Peyer's patch (tissue), 4 donors: Measurements from ENCODE around the gene MIPEP. TPM values are rescaled to one million over a fixed set of nuclear protein-coding genes. Genes with fewer than 3 reads are reported as not detected.

Experiments used
- DNase-seq, 3 donors: peaks; one replicate each; pipeline ENCODE4 v3.0.0-alpha.2; 2017 to 2019
- H3K27ac ChIP-seq, 4 donors: fragments of 200-600 bp; sonication (generic); one replicate each; pipeline ENCODE4 v1.5.1; 2016 to 2019
- H3K27me3 ChIP-seq, 2 donors: fragments of 200-600 bp; sonication (generic); one replicate each; pipeline ENCODE4 v1.5.1; 2019
- H3K36me3 ChIP-seq, 3 donors: fragments of 200-600 bp; sonication (generic); one replicate each; pipeline ENCODE4 v1.5.1; 2016 to 2019
- H3K4me1 ChIP-seq, 4 donors: fragments of 200-600 bp; sonication (generic); one replicate each; pipeline ENCODE4 v1.5.1; 2016 to 2019
- H3K4me3 ChIP-seq, 4 donors: fragments of 200-600 bp; sonication (generic); 1 replicate in 3 of 4; 2 replicates in 1 of 4; pipeline ENCODE4 v1.5.1; 2016 to 2019; ENCODE audit warnings: mild to moderate bottlenecking in 1 of 4
- H3K9me3 ChIP-seq, 4 donors: fragments of 200-600 bp; sonication (generic); one replicate each; pipeline ENCODE4 v1.5.1; 2016 to 2019; ENCODE audit warnings: mild to moderate bottlenecking in 1 of 4
- POLR2A ChIP-seq, 2 donors: fragments of 450-650 bp; IDR thresholded peaks; one replicate each; pipeline ENCODE4 v1.5.1; 2017; ENCODE audit warnings: antibody characterized with exemption in 2 of 2, mild to moderate bottlenecking in 2 of 2, moderate library complexity in 2 of 2
- total RNA-seq, 4 donors: library from RNA; depleted of rRNA; stranded (reverse); fragments of >200 nt; gene quantifications; one replicate each; pipeline ENCODE4 v1.1.0, GENCODE V29; 2016
- TF ChIP-seq, protein P1 (sequence below), 6 experiments: fragments of 450-650 bp in 4 of 6; fragments of 200-600 bp in 2 of 6; sonication (generic) in 1 of 6; IDR thresholded peaks; one replicate each; pipeline ENCODE4 v1.5.1; 2017 to 2019; ENCODE audit warnings: antibody characterized with exemption in 6 of 6, mild to moderate bottlenecking in 3 of 6, moderate library complexity in 1 of 6

The MIPEP gene
- total RNA-seq, 4 donors from 2014 or later: 10.7 to 17.0 (median 12.5) TPM

DNA sequence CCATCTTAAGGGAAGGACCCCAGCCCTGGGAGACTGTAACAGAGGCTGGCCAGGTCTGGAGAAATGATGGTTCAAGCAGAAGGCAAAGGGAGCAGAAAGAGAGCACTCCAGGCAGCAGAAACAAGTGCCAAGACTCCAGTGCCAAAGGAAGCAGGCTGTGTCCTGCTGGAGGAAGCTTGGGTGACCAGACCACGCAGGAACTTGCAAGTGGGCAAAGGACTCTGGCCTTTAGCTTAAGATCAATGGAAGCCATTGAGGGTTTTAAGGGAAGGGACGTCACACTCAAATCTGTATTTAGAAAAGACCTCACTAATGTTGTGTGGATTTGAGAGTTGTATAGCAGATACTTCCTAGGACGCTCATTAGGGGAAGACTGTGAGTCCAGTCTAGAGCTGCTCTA is 95.5 kb downstream of the MIPEP start:
- TF ChIP-seq, protein P1, sequence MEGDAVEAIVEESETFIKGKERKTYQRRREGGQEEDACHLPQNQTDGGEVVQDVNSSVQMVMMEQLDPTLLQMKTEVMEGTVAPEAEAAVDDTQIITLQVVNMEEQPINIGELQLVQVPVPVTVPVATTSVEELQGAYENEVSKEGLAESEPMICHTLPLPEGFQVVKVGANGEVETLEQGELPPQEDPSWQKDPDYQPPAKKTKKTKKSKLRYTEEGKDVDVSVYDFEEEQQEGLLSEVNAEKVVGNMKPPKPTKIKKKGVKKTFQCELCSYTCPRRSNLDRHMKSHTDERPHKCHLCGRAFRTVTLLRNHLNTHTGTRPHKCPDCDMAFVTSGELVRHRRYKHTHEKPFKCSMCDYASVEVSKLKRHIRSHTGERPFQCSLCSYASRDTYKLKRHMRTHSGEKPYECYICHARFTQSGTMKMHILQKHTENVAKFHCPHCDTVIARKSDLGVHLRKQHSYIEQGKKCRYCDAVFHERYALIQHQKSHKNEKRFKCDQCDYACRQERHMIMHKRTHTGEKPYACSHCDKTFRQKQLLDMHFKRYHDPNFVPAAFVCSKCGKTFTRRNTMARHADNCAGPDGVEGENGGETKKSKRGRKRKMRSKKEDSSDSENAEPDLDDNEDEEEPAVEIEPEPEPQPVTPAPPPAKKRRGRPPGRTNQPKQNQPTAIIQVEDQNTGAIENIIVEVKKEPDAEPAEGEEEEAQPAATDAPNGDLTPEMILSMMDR (IDR thresholded peaks at IDR 0.05): no peak
- no peak for TF ChIP-seq POLR2A (IDR thresholded peaks at IDR 0.05)
- Histone ChIP-seq H3K9me3 (no peaks in the 10 kb centered on the region), H3K4me3 (no peak overlapping the region), H3K27ac (no peak overlapping the region), H3K27me3 (no peaks in the 10 kb centered on the region), H3K4me1 (no peaks in the 10 kb centered on the region), H3K36me3 (no peaks in the 10 kb centered on the region)
- DNase-seq: no peak

DNA sequence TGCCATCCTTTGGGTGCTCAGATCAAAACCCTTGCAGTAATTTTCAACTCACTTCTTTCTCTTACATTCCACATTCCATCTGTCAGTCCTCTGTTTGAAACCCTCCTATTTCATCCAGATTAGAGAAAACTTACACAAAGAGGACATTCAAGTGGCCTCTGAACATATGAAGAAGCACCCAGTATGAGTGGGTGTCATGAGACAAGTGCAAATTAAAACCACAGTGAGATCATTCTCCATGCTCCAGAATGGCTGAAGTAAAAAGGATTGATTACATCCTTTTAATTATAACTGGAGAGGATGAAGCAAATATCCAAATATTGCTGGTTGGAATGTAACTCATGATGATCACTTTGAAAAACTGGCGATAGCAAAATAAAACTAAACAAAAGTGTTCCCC is 96.5 kb downstream of the MIPEP start:
- no peak for DNase-seq
- Histone ChIP-seq H3K9me3 (no peaks in the 10 kb centered on the region), H3K27ac (no peak overlapping the region), H3K4me3 (no peak overlapping the region), H3K4me1 (no peaks in the 10 kb centered on the region), H3K36me3 (no peaks in the 10 kb centered on the region), H3K27me3 (no peaks in the 10 kb centered on the region)
- TF ChIP-seq POLR2A (IDR thresholded peaks at IDR 0.05): no peak

DNA sequence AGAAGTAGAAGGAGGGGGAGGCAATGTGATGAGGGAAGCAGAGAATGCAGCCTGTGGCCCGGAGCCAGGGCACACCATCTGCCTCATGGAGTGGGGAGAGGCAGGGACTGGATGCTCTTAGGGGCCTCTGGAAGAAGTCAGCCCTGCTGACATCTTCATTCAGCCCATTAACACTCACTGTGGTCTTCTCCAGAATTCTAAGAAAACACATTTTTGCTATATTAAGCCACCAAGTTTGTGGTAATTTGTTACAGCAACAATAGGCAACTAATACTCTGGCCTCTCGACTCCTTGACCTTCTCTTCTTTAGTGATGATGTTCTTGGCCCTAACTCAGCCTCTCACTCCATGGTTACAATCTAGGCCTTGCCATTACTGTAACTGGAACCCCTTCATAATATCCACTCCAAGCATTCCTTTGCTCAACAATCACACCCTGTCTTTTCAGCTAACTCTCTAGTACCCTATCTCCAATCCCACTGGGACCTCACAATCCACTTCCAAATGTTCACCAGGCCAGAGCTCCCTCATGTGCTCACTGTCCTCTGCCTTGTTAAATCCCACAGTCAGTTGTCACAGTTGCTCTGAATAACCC is 98.5 kb downstream of the MIPEP start:
- DNase-seq: no peak
- H3K27me3 ChIP-seq: no peaks in the 10 kb centered on the region
- no peak overlapping the region for H3K27ac ChIP-seq
- no peaks in the 10 kb centered on the region for H3K9me3 ChIP-seq
- no peaks in the 10 kb centered on the region for H3K4me1 ChIP-seq
- H3K36me3 ChIP-seq: no peaks in the 10 kb centered on the region
- TF ChIP-seq, protein P1 (IDR thresholded peaks at IDR 0.05): no peak
- no peak for TF ChIP-seq POLR2A (IDR thresholded peaks at IDR 0.05)
- no peak overlapping the region for H3K4me3 ChIP-seq

DNA sequence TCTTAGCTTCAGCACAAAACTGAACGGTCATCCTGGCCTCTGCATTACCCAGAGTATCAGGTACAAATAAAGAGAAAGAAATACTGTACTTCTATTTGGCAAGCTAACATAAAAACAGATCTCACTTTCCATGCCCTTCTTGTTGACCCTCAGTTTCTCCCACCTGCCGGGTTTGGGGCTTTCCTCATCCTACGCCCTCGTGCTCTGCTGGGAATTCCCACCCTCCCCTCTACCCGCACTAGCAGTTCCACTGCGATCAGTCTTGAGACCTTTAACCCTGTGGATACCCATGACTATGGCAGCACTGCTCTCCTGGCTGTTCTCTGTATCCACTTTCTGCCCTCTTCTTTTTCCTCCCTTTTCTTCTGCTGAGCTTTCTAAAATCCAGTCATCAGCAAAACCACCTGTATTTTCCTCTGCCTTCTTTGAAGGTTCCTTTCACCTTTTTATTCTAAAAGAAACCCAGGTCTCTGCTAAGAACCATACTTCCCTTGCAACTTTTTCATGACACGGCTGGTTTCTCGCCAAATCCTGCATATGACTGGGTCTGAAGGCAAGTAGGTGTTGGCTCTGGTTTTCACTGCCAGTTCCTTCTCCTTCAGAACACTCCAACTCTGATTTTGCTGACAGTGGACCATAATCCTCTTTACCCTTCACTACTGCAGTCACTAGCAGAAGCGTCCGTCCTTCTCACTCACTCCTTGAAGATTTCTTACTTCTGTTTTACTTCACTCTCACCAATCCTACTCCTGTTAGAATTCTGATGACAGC is 99.4 kb downstream of the MIPEP start:
- Histone ChIP-seq H3K27me3 (no peaks in the 10 kb centered on the region), H3K36me3 (no peaks in the 10 kb centered on the region), H3K9me3 (no peaks in the 10 kb centered on the region), H3K4me1 (no peaks in the 10 kb centered on the region), H3K27ac (no peak overlapping the region), H3K4me3 (no peak overlapping the region)
- no peak for DNase-seq
- no peak for TF ChIP-seq POLR2A (IDR thresholded peaks at IDR 0.05)
- TF ChIP-seq, protein P1 (IDR thresholded peaks at IDR 0.05): no peak

DNA sequence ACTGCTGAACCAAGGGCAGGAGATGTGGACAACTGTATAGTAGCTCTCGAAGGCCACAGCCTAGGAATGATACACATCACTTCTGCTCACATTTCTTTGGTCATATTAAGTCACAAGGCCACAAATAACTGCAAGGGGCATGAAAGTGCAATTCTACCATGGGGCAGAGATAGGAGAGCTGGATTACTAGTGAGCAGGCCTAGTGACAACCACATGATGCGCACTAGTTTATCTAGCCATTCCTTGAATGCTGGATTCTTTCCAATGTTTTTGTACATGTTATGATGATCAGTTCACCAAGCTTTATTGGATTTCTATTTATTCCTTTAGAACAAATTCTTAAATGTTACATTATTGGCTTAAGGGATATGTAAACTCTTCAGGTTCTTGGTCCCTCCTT is 100.7 kb downstream of the MIPEP start:
- no peak for DNase-seq
- H3K36me3 ChIP-seq: no peaks in the 10 kb centered on the region
- H3K27me3 ChIP-seq: no peaks in the 10 kb centered on the region
- no peak overlapping the region for H3K27ac ChIP-seq
- no peaks in the 10 kb centered on the region for H3K4me1 ChIP-seq
- H3K9me3 ChIP-seq: no peaks in the 10 kb centered on the region
- TF ChIP-seq, protein P1 (IDR thresholded peaks at IDR 0.05): no peak
- no peak overlapping the region for H3K4me3 ChIP-seq

DNA sequence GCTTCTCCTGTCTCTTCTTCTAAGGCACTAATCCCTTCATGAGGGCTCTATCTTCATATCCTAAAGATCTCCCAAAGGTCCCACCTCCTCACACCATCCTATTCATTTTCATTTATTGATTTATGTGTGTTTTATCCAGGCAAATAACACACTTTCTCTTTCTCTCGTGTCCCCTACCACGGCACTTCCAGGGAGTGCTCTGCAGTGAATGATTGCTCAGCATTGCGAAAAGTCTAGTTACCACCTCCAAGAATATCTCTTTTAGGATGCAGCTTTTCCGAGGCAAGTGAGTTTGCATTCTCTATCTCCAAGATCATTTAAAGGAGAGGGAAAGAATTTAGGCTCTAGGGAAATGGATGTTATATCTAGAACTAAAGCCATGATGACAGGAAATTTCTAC is 101.7 kb downstream of the MIPEP start:
- no peaks in the 10 kb centered on the region for H3K36me3 ChIP-seq
- no peaks in the 10 kb centered on the region for H3K4me1 ChIP-seq
- H3K4me3 ChIP-seq: no peak overlapping the region
- no peaks in the 10 kb centered on the region for H3K27me3 ChIP-seq
- no peak for DNase-seq
- no peak for TF ChIP-seq POLR2A (IDR thresholded peaks at IDR 0.05)
- TF ChIP-seq, protein P1 (IDR thresholded peaks at IDR 0.05): no peak
- no peak overlapping the region for H3K27ac ChIP-seq
- H3K9me3 ChIP-seq: no peaks in the 10 kb centered on the region
